K562 (cell line): Measurements from ENCODE around the gene SLC35A2. TPM values are rescaled to one million over a fixed set of nuclear protein-coding genes. Genes with fewer than 3 reads are reported as not detected.

Experiments
- ATAC-seq: fragments of 200-7000 bp; cut with Tn5 transposase; 3 replicates; pipeline ENCODE4 v1.9.1; 2020; ENCODE audit warnings: moderate library complexity
- BruUV-seq: library from RNA; stranded (reverse); fragments of 400-500 nt; replicated peaks from 2 replicates; lab custom pipeline; 2021; lab: Mats Ljungman, UMichigan
- CTCF ChIA-PET: fragments of 300-600 bp; formaldehyde crosslinking; extraction: SDS; loops from one replicate; lab custom pipeline; 2021; ENCODE audit warnings: low intra/inter-chr PET ratio; lab: Yijun Ruan, JAX
- POLR2A ChIA-PET: fragments of 300-600, 350-650 bp; sonication (Branson Sonifier 250); formaldehyde crosslinking; extraction: SDS; loops from one replicate; lab custom pipeline; 2021; ENCODE audit warnings: antibody characterized with exemption, inconsistent platforms; lab: Yijun Ruan, JAX
- DNase-seq, 4 experiments: peaks; one replicate each; pipeline versions ENCODE4 v3.0.0 to v3.0.0-alpha.2; 2011 to 2018; ENCODE audit warnings: low spot score in 3 of 4, mixed read lengths in 3 of 4; ENCODE audit errors: extremely low read depth in 1 of 4
- FAIRE-seq: peaks from 2 replicates; lab custom pipeline; 2011; peaks lifted over from hg19 to GRCh38; lab: Jason Lieb, UNC
- H2AFZ ChIP-seq: 2 replicates; pipeline ENCODE4 v1.6.0; 2011; ENCODE audit warnings: low read depth, low read length, control low read depth, inconsistent platforms
- H3K27ac ChIP-seq: fragments of 200-600 bp; 3 replicates; pipeline ENCODE4 v1.8.0; 2011; ENCODE audit warnings: low read depth, mild to moderate bottlenecking, control low read depth, inconsistent platforms, low read length, moderate library complexity, mixed read lengths; ENCODE audit errors: extremely low read depth
- H3K27me3 ChIP-seq, 2 experiments: fragments of 300-600 bp in 1 of 2; 2 replicates in 1 of 2; 3 replicates in 1 of 2; pipeline versions ENCODE4 v1.6.0 to v1.8.0; 2011; ENCODE audit warnings: inconsistent platforms in 2 of 2, low read length in 2 of 2, mild to moderate bottlenecking in 1 of 2, mixed read lengths in 1 of 2, moderate library complexity in 1 of 2; ENCODE audit not compliant: control insufficient read depth in 2 of 2, insufficient read depth in 2 of 2
- H3K36me3 ChIP-seq: fragments of 300-600 bp; 3 replicates; pipeline ENCODE4 v1.8.0; 2011; ENCODE audit warnings: mild to moderate bottlenecking, low read length, inconsistent platforms; ENCODE audit not compliant: control insufficient read depth, insufficient read depth
- H3K4me1 ChIP-seq, 2 experiments: fragments of 200-600 bp in 1 of 2; replicated peaks in 1 of 2; 2 replicates in 1 of 2; 3 replicates in 1 of 2; pipeline versions ENCODE4 v1.5.1 to v1.8.0; 2011; ENCODE audit warnings: inconsistent platforms in 2 of 2, low read length in 2 of 2, mild to moderate bottlenecking in 1 of 2, mixed read lengths in 1 of 2, moderate library complexity in 1 of 2; ENCODE audit not compliant: control insufficient read depth in 2 of 2, insufficient read depth in 2 of 2
- H3K4me2 ChIP-seq: 2 replicates; pipeline ENCODE4 v1.6.1; 2011; ENCODE audit warnings: low read length, control low read depth, inconsistent platforms, mixed read lengths; ENCODE audit not compliant: insufficient read depth
- H3K4me3 ChIP-seq: fragments of 200-600 bp; sonication (generic), shearing (Covaris generic); 2 replicates; pipeline ENCODE4 v1.5.1; 2016; ENCODE audit warnings: control low read depth, inconsistent platforms
- H3K79me2 ChIP-seq: fragments of 200-600 bp; 3 replicates; pipeline ENCODE4 v1.8.0; 2011; ENCODE audit warnings: low read length, inconsistent platforms; ENCODE audit not compliant: control insufficient read depth, insufficient read depth
- H3K9ac ChIP-seq, 2 experiments: 2 replicates each; pipeline versions ENCODE4 v1.6.0 to v1.6.1; 2011; ENCODE audit warnings: low read depth in 2 of 2, low read length in 2 of 2, control low read depth in 1 of 2, inconsistent platforms in 1 of 2, mild to moderate bottlenecking in 1 of 2, mixed read lengths in 1 of 2; ENCODE audit not compliant: insufficient read depth in 1 of 2
- H3K9me1 ChIP-seq: one replicate; pipeline ENCODE4 v1.6.0; 2011; ENCODE audit warnings: inconsistent platforms, mild to moderate bottlenecking, low read length, moderate library complexity; ENCODE audit not compliant: control insufficient read depth, insufficient read depth
- H3K9me3 ChIP-seq: replicated peaks from 2 replicates; pipeline ENCODE4 v1.5.1; 2011; ENCODE audit warnings: low read depth, low read length, inconsistent platforms; ENCODE audit not compliant: control insufficient read depth, insufficient read depth
- H4K20me1 ChIP-seq: replicated peaks from 2 replicates; pipeline ENCODE4 v1.6.1; 2011; ENCODE audit warnings: low read length, inconsistent platforms, mixed read lengths; ENCODE audit not compliant: control insufficient read depth, insufficient read depth
- HNRNPLL ChIP-seq: fragments of 200-400 bp; formaldehyde crosslinking; IDR thresholded peaks from 2 replicates; pipeline ENCODE4 v1.6.1; 2017; ENCODE audit warnings: low read length, low read depth, mild to moderate bottlenecking; ENCODE audit not compliant: poor library complexity, severe bottlenecking
- JUNB ChIP-seq: fragments of 450-650 bp; formaldehyde crosslinking; conservative IDR thresholded peaks from 2 replicates; pipeline ENCODE4 v1.4.0; 2020; ENCODE audit warnings: mild to moderate bottlenecking
- NCOR1 ChIP-seq: fragments of 450-650 bp; IDR thresholded peaks from 2 replicates; pipeline ENCODE4 v1.6.1; 2016; ENCODE audit warnings: mild to moderate bottlenecking, moderate library complexity
- PCBP2 ChIP-seq: fragments of 200-400 bp; formaldehyde crosslinking; IDR thresholded peaks from 2 replicates; pipeline ENCODE4 v1.6.1; 2018; ENCODE audit warnings: low read length, low read depth, mild to moderate bottlenecking, moderate library complexity; ENCODE audit not compliant: poor library complexity, severe bottlenecking
- SRSF1 ChIP-seq: fragments of 200-400 bp; formaldehyde crosslinking; IDR thresholded peaks from 2 replicates; pipeline ENCODE4 v1.6.1; 2017; ENCODE audit warnings: mild to moderate bottlenecking, low read depth, low read length, moderate library complexity
- TOE1 ChIP-seq, 2 experiments: fragments of 450-650 bp in 1 of 2; sonication (generic) in 1 of 2; formaldehyde crosslinking in 1 of 2; IDR thresholded peaks; 2 replicates each; pipeline versions ENCODE4 v1.7.1 to v1.8.0; 2016 to 2022; ENCODE audit warnings: borderline replicate concordance in 2 of 2, mild to moderate bottlenecking in 2 of 2, antibody characterized with exemption in 1 of 2, inconsistent platforms in 1 of 2, low read depth in 1 of 2, missing genetic modification reagents in 1 of 2, moderate library complexity in 1 of 2
- U2AF2 ChIP-seq: fragments of 200-400 bp; formaldehyde crosslinking; optimal IDR thresholded peaks from 2 replicates; pipeline ENCODE3; 2017; ENCODE audit warnings: low read depth, mild to moderate bottlenecking, low read length
- ZNF134 ChIP-seq: fragments of 250-450 bp; sonication (Bioruptor Pico); conservative IDR thresholded peaks from 2 replicates; pipeline ENCODE4 v1.4.0; 2020
- ZNF212 ChIP-seq: fragments of 450-650 bp; formaldehyde crosslinking; IDR thresholded peaks from 2 replicates; pipeline ENCODE4 v1.4.0; 2020; ENCODE audit warnings: mild to moderate bottlenecking
- ZNF431 ChIP-seq: sonication (generic); formaldehyde crosslinking; IDR thresholded peaks from 2 replicates; pipeline ENCODE4 v1.8.0; 2022; ENCODE audit warnings: mild to moderate bottlenecking, missing genetic modification reagents
- ZSCAN29 ChIP-seq: fragments of 450-650 bp; IDR thresholded peaks from 2 replicates; pipeline ENCODE4 v1.6.1; 2017
- WGBS: fragments of 100-300 bp; shearing (Covaris generic); methylation state at CpG from one replicate; pipeline ENCODE4 v1.1.6; 2016; ENCODE audit warnings: low coverage, mixed read lengths; ENCODE audit not compliant: insufficient coverage; ENCODE audit errors: missing lambda C conversion rate; 5-methylcytosine and 5-hydroxymethylcytosine counted together
- in situ Hi-C: fragments of 300-500 bp; cut with MboI; formaldehyde crosslinking; loops from 4 replicates; pipeline ENCODE4 v1.15.0; 2018; ENCODE audit warnings: inconsistent platforms, mixed read lengths
- intact Hi-C: fragments of 100-400 bp; cut with micrococcal nuclease; formaldehyde crosslinking; loops from 2 replicates; pipeline ENCODE4 v1.14.2; 2022
- polyA plus RNA-seq, 8 experiments: library from polyadenylated mRNA; depleted of rRNA in 4 of 8; stranded (reverse) in 5 of 8; unstranded in 3 of 8; fragments of >200 nt; fragmentation: Nextera tagmentation in 2 of 8; fragmentation: Illumina TruSeq in 1 of 8; extraction: Ambion mirVana in 2 of 8; extraction: Trizol in 1 of 8; gene quantifications; 2 replicates each; pipeline versions ENCODE4 v1.2.1 to v1.2.3, GENCODE V29; 2011 to 2014; ENCODE audit warnings: inconsistent platforms in 1 of 8, missing spikeins in 1 of 8
- total RNA-seq, 7 experiments: library from RNA; depleted of rRNA in 6 of 7; stranded (reverse); fragments of >200 nt in 6 of 7; fragmentation: Illumina TruSeq in 2 of 7; extraction: Trizol in 2 of 7; gene quantifications; 2 replicates each; pipeline versions ENCODE4 v1.2.1 to v1.2.3, GENCODE V29; 2011 to 2021; ENCODE audit warnings: low replicate concordance in 1 of 7
- TF ChIP-seq, protein P1 (sequence below): fragments of 250-450 bp; sonication (Bioruptor Pico); IDR thresholded peaks from 2 replicates; pipeline ENCODE4 v1.8.0; 2021; ENCODE audit warnings: borderline replicate concordance, mild to moderate bottlenecking, moderate library complexity; ENCODE audit not compliant: poor library complexity, severe bottlenecking
- TF ChIP-seq, protein P2 (sequence below): fragments of 450-650 bp; formaldehyde crosslinking; IDR thresholded peaks from 2 replicates; pipeline ENCODE4 v1.4.0; 2020; ENCODE audit warnings: mild to moderate bottlenecking, moderate library complexity
- TF ChIP-seq, protein P3 (sequence below), 2 experiments: fragments of 450-650 bp; conservative IDR thresholded peaks; 2 replicates each; pipeline ENCODE4 v1.6.1; 2017; ENCODE audit warnings: mild to moderate bottlenecking in 2 of 2, moderate library complexity in 2 of 2

SLC35A2 gene
- total and polyA plus RNA-seq, 9 of the 15 experiments (the other 6 are each of a cell fraction or from before 2014, with no cell fraction given): 3.3 to 38.9 (median 20.0) TPM

DNA sequence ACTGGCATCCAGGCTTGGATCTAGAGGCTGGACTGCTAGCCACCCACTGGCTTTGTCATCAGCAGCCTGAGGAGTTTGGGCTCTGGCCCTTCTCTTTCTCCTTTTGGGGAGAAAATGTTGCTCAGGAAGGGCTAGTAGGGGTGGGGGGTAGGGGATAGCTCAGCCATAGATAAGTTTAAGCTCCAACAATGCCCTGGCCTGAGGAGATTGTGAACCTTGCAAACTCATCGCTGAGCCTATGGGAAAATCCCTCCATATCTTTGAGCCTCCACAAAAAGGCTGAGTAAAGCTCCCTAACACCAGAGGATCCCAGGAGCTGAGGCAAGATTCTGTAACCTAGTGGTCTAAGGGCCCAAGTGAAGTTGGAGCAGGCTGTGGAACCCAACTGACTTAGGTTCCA is 37.1 kb upstream of the SLC35A2 start (continued):
- no peak for TF ChIP-seq JUNB (CRISPR knock-in tag)
- TF ChIP-seq ZNF134: no peak
- TF ChIP-seq, protein P1, sequence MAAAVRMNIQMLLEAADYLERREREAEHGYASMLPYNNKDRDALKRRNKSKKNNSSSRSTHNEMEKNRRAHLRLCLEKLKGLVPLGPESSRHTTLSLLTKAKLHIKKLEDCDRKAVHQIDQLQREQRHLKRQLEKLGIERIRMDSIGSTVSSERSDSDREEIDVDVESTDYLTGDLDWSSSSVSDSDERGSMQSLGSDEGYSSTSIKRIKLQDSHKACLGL (CRISPR knock-in tag): no peak

DNA sequence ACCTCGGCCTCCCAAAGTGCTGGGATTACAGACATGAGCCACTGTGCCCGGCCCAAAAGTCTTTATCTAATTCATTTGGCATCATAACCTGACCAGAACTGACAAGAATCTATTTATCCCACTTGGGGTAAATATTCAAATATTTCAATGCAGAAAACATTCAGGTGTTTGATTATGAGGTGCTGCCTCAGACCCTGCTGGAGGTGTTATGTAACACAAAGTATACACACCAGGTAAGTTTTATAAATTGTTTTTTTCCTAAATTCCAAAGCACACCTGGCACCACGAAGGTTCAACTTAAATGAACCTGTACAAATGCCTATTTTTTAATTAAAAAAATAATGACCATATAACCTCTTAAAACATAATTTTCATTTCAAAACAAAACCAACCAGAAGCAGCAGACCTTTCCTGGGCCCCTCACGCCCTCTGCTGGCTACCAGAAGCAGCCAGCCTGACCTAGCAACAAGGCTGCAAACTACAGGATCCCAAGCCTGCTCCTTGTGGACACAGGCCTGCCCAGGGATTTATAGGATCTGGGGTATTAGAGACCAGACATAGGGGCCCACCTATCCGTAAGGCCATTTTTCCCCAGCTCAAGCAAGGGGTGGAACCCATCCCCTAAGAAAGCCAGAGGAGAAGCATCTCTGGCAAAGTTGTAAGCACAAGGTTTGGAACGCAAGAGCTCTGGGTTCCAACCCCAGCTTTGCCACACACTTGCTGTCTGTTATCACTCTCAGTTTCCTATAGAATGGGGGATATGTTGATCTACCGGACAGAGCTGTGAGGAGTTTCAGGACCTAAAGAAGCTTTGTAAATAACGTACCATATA is 34.3 kb upstream of the SLC35A2 start:
- Histone ChIP-seq H3K9ac (no peak overlapping the region; a peak in 2 of 4 replicates), H3K27ac (peak overlapping the region; percentile 4; the same call in 1 of the 3 replicates), H3K79me2 (peaks cover 87% of the 10 kb centered on the region), H2AFZ (no peak overlapping the region), H3K9me1 (no peaks in the 10 kb centered on the region), H3K9me3 (no peaks in the 10 kb centered on the region), H3K4me2 (peak overlapping the region; percentile 57), H3K27me3 (no peaks in the 10 kb centered on the region), H4K20me1 (no peaks in the 10 kb centered on the region), H3K4me3 (no peak overlapping the region), H3K36me3 (peaks cover 41% of the 10 kb centered on the region), H3K4me1 (peaks cover 35 to 55% of the 10 kb centered on the region in 2 experiments)
- intact Hi-C loops: loop anchor here (1.0 kb wide), 1 partner anchor 28 kb away; no protein-coding TSS in a partner anchor
- BruUV-seq: no TSS peak
- ATAC-seq (peak; percentile 69), FAIRE-seq (peak; percentile 73), DNase-seq (peak; percentile 33 to 72 (median 48))
- WGBS: 18% methylated on average over 6 of the region's 8 CpGs
- POLR2A ChIA-PET: interaction anchor here (0.9 to 2.7 kb wide), 3 partner anchors 10 to 94 kb away, joined by 3 to 14 read pairs (median 6); no protein-coding TSS in a partner anchor
- CTCF ChIA-PET: interaction anchor here (2.6 kb wide), 1 partner anchor 29 kb away, joined by 8 read pairs; no protein-coding TSS in a partner anchor
- in situ Hi-C loops: no loop called here
- TF ChIP-seq ZSCAN29: no peak
- TF ChIP-seq, protein P2, sequence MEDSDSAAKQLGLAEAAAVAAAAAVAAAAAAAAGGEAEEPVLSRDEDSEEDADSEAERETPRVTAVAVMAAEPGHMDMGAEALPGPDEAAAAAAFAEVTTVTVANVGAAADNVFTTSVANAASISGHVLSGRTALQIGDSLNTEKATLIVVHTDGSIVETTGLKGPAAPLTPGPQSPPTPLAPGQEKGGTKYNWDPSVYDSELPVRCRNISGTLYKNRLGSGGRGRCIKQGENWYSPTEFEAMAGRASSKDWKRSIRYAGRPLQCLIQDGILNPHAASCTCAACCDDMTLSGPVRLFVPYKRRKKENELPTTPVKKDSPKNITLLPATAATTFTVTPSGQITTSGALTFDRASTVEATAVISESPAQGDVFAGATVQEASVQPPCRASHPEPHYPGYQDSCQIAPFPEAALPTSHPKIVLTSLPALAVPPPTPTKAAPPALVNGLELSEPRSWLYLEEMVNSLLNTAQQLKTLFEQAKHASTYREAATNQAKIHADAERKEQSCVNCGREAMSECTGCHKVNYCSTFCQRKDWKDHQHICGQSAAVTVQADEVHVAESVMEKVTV (CRISPR knock-in tag): peak; percentile 69
- TF ChIP-seq U2AF2: no peak
- no peak for TF ChIP-seq SRSF1
- no peak for TF ChIP-seq TOE1 (IDR thresholded peaks at IDR 0.05; ENCODE audit: borderline replicate concordance)
- TF ChIP-seq TOE1 (CRISPR knock-in tag; IDR thresholded peaks at IDR 0.05; ENCODE audit: borderline replicate concordance, low read depth): no peak
- TF ChIP-seq HNRNPLL: no peak
- TF ChIP-seq PCBP2: no peak
- TF ChIP-seq, protein P3, sequence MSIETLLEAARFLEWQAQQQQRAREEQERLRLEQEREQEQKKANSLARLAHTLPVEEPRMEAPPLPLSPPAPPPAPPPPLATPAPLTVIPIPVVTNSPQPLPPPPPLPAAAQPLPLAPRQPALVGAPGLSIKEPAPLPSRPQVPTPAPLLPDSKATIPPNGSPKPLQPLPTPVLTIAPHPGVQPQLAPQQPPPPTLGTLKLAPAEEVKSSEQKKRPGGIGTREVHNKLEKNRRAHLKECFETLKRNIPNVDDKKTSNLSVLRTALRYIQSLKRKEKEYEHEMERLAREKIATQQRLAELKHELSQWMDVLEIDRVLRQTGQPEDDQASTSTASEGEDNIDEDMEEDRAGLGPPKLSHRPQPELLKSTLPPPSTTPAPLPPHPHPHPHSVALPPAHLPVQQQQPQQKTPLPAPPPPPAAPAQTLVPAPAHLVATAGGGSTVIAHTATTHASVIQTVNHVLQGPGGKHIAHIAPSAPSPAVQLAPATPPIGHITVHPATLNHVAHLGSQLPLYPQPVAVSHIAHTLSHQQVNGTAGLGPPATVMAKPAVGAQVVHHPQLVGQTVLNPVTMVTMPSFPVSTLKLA (conservative IDR thresholded peaks at IDR 0.05): no peak
- TF ChIP-seq ZNF431 (CRISPR knock-in tag): no peak
- TF ChIP-seq NCOR1: no peak
- no peak for TF ChIP-seq ZNF212 (CRISPR knock-in tag)
